OCI-LY1 (cell line): ENCODE data around the gene VOPP1.

Experiments used
- CTCF ChIP-seq: fragments of 200-600 bp; sonication (generic), shearing (Covaris generic); IDR thresholded peaks from 2 replicates; pipeline ENCODE4 v1.5.1; 2017; ENCODE audit warnings: mild to moderate bottlenecking, antibody characterized with exemption, low read length, moderate library complexity, mixed read lengths
- EZH2 ChIP-seq: fragments of 200-600 bp; sonication (generic), shearing (Covaris generic); IDR thresholded peaks from 2 replicates; pipeline ENCODE4 v1.8.0; 2017; ENCODE audit warnings: borderline replicate concordance, mixed run types, mild to moderate bottlenecking, antibody characterized with exemption, low read length, moderate library complexity, mixed read lengths

GRCh38 chr7:55441002-55441401 is 131.3 kb downstream of the VOPP1 start:
- no peak for TF ChIP-seq CTCF
- TF ChIP-seq EZH2: no peak
